ENCODE measurements around the gene SMIM24.

The SMIM24 gene

DNA sequence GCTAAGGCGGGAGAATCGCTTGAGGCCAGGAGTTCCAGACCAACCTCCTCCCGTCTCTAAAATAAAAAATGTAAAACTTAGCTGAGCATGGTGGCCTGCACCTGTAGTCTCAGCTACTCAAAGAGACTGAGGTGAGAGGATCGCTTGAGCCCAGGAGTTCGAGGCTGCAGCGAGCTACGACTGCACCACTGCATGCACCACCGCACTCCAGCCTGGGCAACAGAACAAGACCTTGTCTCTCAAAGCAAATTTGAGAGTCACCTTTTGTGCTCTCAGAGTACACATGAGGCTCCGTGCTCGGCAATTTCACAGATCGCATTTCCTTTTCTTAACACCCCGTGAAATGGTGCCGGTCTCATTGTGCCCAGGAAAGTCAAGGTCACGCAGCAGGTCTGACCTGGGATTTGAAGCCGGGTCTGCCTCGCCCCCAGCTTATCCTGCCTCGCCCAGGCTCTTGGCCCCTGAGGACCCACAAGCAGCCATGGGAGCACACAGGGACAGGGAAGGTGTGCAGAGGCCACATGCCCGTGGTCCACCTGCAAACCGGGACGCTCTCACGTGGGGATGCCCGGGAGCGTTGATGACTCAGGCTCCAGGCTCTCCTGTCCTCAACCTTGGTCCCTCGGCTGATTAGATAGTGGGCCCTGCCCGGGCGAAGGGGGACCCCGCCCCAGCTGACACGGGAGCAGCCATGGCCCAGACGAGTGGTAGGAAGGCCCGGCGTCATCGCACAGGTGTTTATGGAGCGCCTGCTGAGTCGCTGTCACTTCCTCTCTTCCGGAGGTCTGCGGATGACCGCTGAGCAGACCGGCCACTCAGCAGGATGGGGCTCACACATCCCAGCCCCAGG lies 1.1 kb upstream of the SMIM24 start:
- no peak for ATAC-seq (ENCODE audit: low read depth)
- Histone ChIP-seq H3K36me3 (ENCODE audit: low read depth) (no peaks in the 10 kb centered on the region), H3K9me3 (ENCODE audit: severe bottlenecking) (no peaks in the 10 kb centered on the region), H3K27ac (ENCODE audit: poor library complexity, severe bottlenecking) (no peak overlapping the region), H3K27me3 (ENCODE audit: insufficient read depth, poor library complexity, severe bottlenecking) (peaks cover 17% of the 10 kb centered on the region), H3K4me3 (ENCODE audit: severe bottlenecking) (no peak overlapping the region), H3K4me1 (ENCODE audit: insufficient read depth, poor library complexity, severe bottlenecking) (no peaks in the 10 kb centered on the region)
- no peak for DNase-seq (ENCODE audit: low spot score)
- TF ChIP-seq, protein P1, sequence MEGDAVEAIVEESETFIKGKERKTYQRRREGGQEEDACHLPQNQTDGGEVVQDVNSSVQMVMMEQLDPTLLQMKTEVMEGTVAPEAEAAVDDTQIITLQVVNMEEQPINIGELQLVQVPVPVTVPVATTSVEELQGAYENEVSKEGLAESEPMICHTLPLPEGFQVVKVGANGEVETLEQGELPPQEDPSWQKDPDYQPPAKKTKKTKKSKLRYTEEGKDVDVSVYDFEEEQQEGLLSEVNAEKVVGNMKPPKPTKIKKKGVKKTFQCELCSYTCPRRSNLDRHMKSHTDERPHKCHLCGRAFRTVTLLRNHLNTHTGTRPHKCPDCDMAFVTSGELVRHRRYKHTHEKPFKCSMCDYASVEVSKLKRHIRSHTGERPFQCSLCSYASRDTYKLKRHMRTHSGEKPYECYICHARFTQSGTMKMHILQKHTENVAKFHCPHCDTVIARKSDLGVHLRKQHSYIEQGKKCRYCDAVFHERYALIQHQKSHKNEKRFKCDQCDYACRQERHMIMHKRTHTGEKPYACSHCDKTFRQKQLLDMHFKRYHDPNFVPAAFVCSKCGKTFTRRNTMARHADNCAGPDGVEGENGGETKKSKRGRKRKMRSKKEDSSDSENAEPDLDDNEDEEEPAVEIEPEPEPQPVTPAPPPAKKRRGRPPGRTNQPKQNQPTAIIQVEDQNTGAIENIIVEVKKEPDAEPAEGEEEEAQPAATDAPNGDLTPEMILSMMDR (IDR thresholded peaks at IDR 0.05; ENCODE audit: poor library complexity, severe bottlenecking): no peak

DNA sequence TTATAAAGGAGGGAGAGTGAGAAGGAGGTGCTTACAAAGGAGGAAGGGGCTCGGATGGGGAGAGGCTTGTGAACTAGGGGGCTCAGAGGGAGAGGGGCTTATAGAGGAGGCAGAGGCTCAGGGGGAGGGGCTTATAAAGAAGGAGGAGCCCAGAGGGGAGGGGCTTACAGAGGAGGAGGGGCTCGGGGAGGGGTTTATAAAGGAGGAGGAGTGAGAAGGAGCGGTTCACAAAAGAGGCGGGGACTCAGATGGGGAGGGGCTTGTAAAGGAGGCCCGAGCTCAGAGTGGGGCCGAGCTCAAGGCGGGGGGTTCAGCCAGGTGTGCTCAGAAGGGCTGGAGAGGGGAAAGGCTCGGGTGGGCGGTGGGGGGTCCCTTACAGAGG lies 500 bp downstream of the SMIM24 start:
- Histone ChIP-seq H3K27ac (ENCODE audit: poor library complexity, severe bottlenecking) (no peak overlapping the region), H3K9me3 (ENCODE audit: severe bottlenecking) (no peaks in the 10 kb centered on the region), H3K4me1 (ENCODE audit: insufficient read depth, poor library complexity, severe bottlenecking) (no peaks in the 10 kb centered on the region), H3K27me3 (ENCODE audit: insufficient read depth, poor library complexity, severe bottlenecking) (peaks cover 17% of the 10 kb centered on the region), H3K4me3 (ENCODE audit: severe bottlenecking) (no peak overlapping the region), H3K36me3 (ENCODE audit: low read depth) (no peaks in the 10 kb centered on the region)
- TF ChIP-seq, protein P1 (IDR thresholded peaks at IDR 0.05; ENCODE audit: poor library complexity, severe bottlenecking): no peak
- DNase-seq (ENCODE audit: low spot score) (no peak), ATAC-seq (ENCODE audit: low read depth) (peak; percentile 60; the same call in 2 of the 3 replicates)

DNA sequence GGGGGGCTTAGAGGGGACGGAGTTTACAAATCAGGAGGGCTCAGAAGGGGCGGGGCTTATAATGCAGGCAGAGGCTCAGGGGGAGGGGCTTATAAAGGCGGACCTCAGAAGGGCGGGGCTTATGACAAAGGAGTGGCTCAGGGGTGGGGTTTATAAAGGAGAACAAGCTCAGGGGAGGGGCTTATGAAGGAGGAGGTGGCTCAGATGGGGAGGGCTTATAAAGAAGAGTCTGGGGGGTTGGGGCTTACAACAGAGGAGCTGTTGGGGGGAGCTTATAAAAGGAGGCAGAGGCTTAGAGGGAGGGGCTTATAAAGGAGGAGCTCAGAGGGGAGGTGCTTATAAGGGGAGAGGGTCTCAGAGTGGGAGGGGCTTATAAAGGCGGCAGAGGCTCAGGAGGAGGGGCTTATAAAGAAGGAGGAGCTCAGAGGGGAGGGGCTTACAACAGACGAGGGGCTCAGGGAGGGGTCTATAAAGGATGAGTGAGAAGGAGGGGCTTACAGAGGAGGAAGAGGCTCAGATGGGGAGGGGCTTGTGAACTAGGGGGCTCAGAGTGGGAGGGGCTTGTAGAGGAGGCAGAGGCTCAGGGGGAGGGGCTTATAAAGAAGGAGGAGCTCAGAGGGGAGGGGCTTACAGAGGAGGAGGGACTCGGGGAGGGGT lies 1.0 kb downstream of the SMIM24 start:
- no peak overlapping the region for H3K27ac ChIP-seq (ENCODE audit: poor library complexity, severe bottlenecking)
- ATAC-seq (ENCODE audit: low read depth) (peak; percentile 21; the same call in 1 of the 3 replicates), DNase-seq (ENCODE audit: low spot score) (no peak)
- TF ChIP-seq, protein P1 (IDR thresholded peaks at IDR 0.05; ENCODE audit: poor library complexity, severe bottlenecking): no peak
- H3K36me3 ChIP-seq (ENCODE audit: low read depth): no peaks in the 10 kb centered on the region
- H3K27me3 ChIP-seq (ENCODE audit: insufficient read depth, poor library complexity, severe bottlenecking): peaks cover 17% of the 10 kb centered on the region
- no peaks in the 10 kb centered on the region for H3K9me3 ChIP-seq (ENCODE audit: severe bottlenecking)
- H3K4me1 ChIP-seq (ENCODE audit: insufficient read depth, poor library complexity, severe bottlenecking): no peaks in the 10 kb centered on the region
- H3K4me3 ChIP-seq (ENCODE audit: severe bottlenecking): no peak overlapping the region

DNA sequence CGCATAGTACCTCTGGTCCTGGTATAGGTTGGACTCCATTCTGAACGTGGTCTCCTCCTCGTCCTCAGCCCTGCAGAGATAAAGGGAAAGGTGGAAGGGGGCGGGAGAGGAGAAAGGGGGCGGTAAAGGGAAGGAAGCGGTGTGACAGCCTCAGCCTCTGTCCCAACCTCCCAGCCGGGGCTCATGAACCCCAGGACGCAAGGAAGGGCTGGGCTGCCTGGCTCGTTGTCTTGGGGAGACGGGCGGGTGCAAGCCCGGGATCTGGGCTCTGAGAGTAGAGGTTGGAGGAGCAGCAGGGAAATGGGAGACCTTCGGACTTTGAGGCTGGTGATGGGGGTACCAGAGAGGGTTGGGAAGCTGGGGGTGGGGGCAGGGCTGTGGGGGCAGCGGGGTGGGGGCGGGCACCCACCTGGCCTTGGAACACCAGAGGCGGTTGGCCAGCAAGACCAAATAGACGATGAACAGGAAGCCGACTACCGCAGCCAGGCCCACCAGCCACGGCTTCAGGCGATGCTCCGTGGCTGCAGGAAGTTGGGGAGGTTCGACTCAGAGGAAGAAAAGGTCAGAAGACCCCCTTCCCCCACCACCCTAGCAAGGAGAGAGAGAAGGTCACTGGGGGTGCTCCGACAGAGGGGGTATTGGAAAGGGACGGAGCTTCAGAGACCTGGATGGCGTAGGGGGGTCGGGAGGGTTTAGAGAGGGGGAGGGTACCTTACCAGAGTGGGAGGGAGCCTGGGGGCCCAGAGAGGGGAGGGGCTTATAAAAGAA lies 1.7 kb downstream of the SMIM24 start:
- H3K27ac ChIP-seq (ENCODE audit: poor library complexity, severe bottlenecking): no peak overlapping the region
- no peaks in the 10 kb centered on the region for H3K4me1 ChIP-seq (ENCODE audit: insufficient read depth, poor library complexity, severe bottlenecking)
- no peak for DNase-seq (ENCODE audit: low spot score)
- no peak overlapping the region for H3K4me3 ChIP-seq (ENCODE audit: severe bottlenecking)
- H3K36me3 ChIP-seq (ENCODE audit: low read depth): no peaks in the 10 kb centered on the region
- peaks cover 13% of the 10 kb centered on the region for H3K27me3 ChIP-seq (ENCODE audit: insufficient read depth, poor library complexity, severe bottlenecking)
- ATAC-seq (ENCODE audit: low read depth): no peak
- H3K9me3 ChIP-seq (ENCODE audit: severe bottlenecking): no peaks in the 10 kb centered on the region
- TF ChIP-seq, protein P1 (IDR thresholded peaks at IDR 0.05; ENCODE audit: poor library complexity, severe bottlenecking): no peak
